CD4-positive, alpha-beta T cell treated with Interferon alpha-2 for 1 hour (primary cell): Measurements from ENCODE around the gene TMEM63B.
"Not testable (repeated sequence)": the region's sequence is repeated elsewhere in the genome, so short reads cannot be mapped to it uniquely, and the experiment has no call there.

Source experiments
- DNase-seq, 2 donors: peaks; one replicate each; pipeline ENCODE4 v3.0.0-alpha.2; 2020 to 2022

The TMEM63B gene

GRCh38 chr6:44172731-44173500 lies 45.6 kb downstream of the TMEM63B start:
- peak; percentile 74 to 80 for DNase-seq

GRCh38 chr6:44176130-44176761 lies 48.9 kb downstream of the TMEM63B start:
- no peak for DNase-seq

- DNase-seq, result peak; percentile 24 to 35
These were observed 49.6 kb downstream of the TMEM63B start for GRCh38 chr6:44176762-44177509.

GRCh38 chr6:44177691-44178423 lies 50.5 kb downstream of the TMEM63B start:
- DNase-seq, result no peak

GRCh38 chr6:44178424-44179071 lies 51.2 kb downstream of the TMEM63B start:
- no peak for DNase-seq

- DNase-seq, result no peak
These were observed 51.8 kb downstream of the TMEM63B start for GRCh38 chr6:44179072-44179536.

GRCh38 chr6:44179648-44180047 lies 52.3 kb downstream of the TMEM63B start:
- no peak for DNase-seq

- DNase-seq, result no peak
These were observed 53.1 kb downstream of the TMEM63B start for GRCh38 chr6:44180406-44180805.

- DNase-seq, result no peak
These were observed 53.5 kb downstream of the TMEM63B start for GRCh38 chr6:44180886-44181285.

GRCh38 chr6:44181784-44182183 lies 54.4 kb downstream of the TMEM63B start:
- not testable (repeated sequence) for DNase-seq

GRCh38 chr6:44182911-44183390 lies 55.6 kb downstream of the TMEM63B start:
- DNase-seq, result no peak

- no peak for DNase-seq
These were observed 56.4 kb downstream of the TMEM63B start for GRCh38 chr6:44183783-44184182.

- not testable (repeated sequence) for DNase-seq
These were observed 58.0 kb downstream of the TMEM63B start for GRCh38 chr6:44185356-44185755.

- DNase-seq, result no peak
These were observed 58.7 kb downstream of the TMEM63B start for GRCh38 chr6:44185953-44186634.

GRCh38 chr6:44186635-44187025 lies 59.3 kb downstream of the TMEM63B start:
- DNase-seq, result no peak

- no peak for DNase-seq
These were observed 61.5 kb downstream of the TMEM63B start for GRCh38 chr6:44188819-44189218.

GRCh38 chr6:44189257-44189656 lies 61.9 kb downstream of the TMEM63B start:
- no peak for DNase-seq

GRCh38 chr6:44190715-44191114 lies 63.4 kb downstream of the TMEM63B start:
- DNase-seq, result no peak

- DNase-seq, result no peak
These were observed 65.2 kb downstream of the TMEM63B start for GRCh38 chr6:44192428-44193041.

- no peak for DNase-seq
These were observed 66.1 kb downstream of the TMEM63B start for GRCh38 chr6:44193307-44193910.

GRCh38 chr6:44194326-44194725 lies 67.0 kb downstream of the TMEM63B start:
- no peak for DNase-seq
